ENCODE results near the gene ALPI. TPM values are rescaled to one million over a fixed set of nuclear protein-coding genes. Genes with fewer than 3 reads are reported as not detected.
A peak's percentile ranks its signal among the peaks of the same experiment; 100 is the strongest.
"Not testable (repeated sequence)": the region's sequence is repeated elsewhere in the genome, so short reads cannot be mapped to it uniquely, and the experiment has no call there.

The ALPI gene
- total RNA-seq, 1 donor from 2014 or later, result not detected

- ATAC-seq (no peak), DNase-seq (ENCODE audit: missing footprints) (peak; percentile 41)
- intact Hi-C loops (cut with DNase I), result no loop called here
Measured at GRCh38 chr2:232419245-232420072, 36.5 kb upstream of the ALPI start.

GRCh38 chr2:232420073-232420454 is 35.9 kb upstream of the ALPI start:
- ATAC-seq, result no peak

GRCh38 chr2:232420463-232421188 is 35.3 kb upstream of the ALPI start:
- DNase-seq (ENCODE audit: missing footprints), result peak; percentile 45
- no peak for ATAC-seq
- intact Hi-C loops (cut with DNase I), result no loop called here

More at GRCh38 chr2:232420073-232420454, 35.9 kb upstream of the ALPI start:
- DNase-seq (ENCODE audit: missing footprints), result no peak
- intact Hi-C loops (cut with DNase I), result no loop called here

- DNase-seq (ENCODE audit: missing footprints) (peak; percentile 45), ATAC-seq (no peak)
- intact Hi-C loops (cut with DNase I), result no loop called here
Measured at GRCh38 chr2:232421189-232421785, 34.7 kb upstream of the ALPI start.

GRCh38 chr2:232422051-232422450 is 33.9 kb upstream of the ALPI start:
- intact Hi-C loops (cut with DNase I), result no loop called here
- peak; percentile 45 for DNase-seq (ENCODE audit: missing footprints)
- no peak for ATAC-seq

- intact Hi-C loops (cut with DNase I); ATAC-seq; DNase-seq (ENCODE audit: missing footprints): not testable (repeated sequence)
Measured at GRCh38 chr2:232422996-232423395, 33.0 kb upstream of the ALPI start.

- ATAC-seq; intact Hi-C loops (cut with DNase I); DNase-seq (ENCODE audit: missing footprints): not testable (repeated sequence)
Measured at GRCh38 chr2:232423407-232423806, 32.5 kb upstream of the ALPI start.

GRCh38 chr2:232431705-232432590 is 24.0 kb upstream of the ALPI start:
- intact Hi-C loops (cut with DNase I), result loop anchor here (10.0 kb wide), 1 partner anchor 107 kb away; no protein-coding TSS in a partner anchor
- ATAC-seq (no peak), DNase-seq (ENCODE audit: missing footprints) (peak; percentile 45)

GRCh38 chr2:232432598-232433184 is 23.3 kb upstream of the ALPI start:
- intact Hi-C loops (cut with DNase I), result loop anchor here (10.0 kb wide), 1 partner anchor 108 kb away; no protein-coding TSS in a partner anchor
- peak; percentile 39 for DNase-seq (ENCODE audit: missing footprints)
- ATAC-seq, result no peak

- peak; percentile 11 for DNase-seq (ENCODE audit: missing footprints)
- not testable (repeated sequence) for ATAC-seq
- intact Hi-C loops (cut with DNase I), result loop anchor here (10.0 kb wide), 1 partner anchor 109 kb away; no protein-coding TSS in a partner anchor
Measured at GRCh38 chr2:232433622-232434021, 22.3 kb upstream of the ALPI start.

GRCh38 chr2:232434091-232434490 is 21.9 kb upstream of the ALPI start:
- ATAC-seq (no peak), DNase-seq (ENCODE audit: missing footprints) (no peak)
- intact Hi-C loops (cut with DNase I), result loop anchor here (10.0 kb wide), 1 partner anchor 109 kb away; no protein-coding TSS in a partner anchor

GRCh38 chr2:232434563-232435374 is 21.2 kb upstream of the ALPI start:
- intact Hi-C loops (cut with DNase I), result loop anchor here (5.0 to 10.0 kb wide), 2 partner anchors 110 to 507 kb away; partner anchors contain the start of gene NPPC
- DNase-seq (ENCODE audit: missing footprints) (peak; percentile 48), ATAC-seq (no peak)

- intact Hi-C loops (cut with DNase I), result loop anchor here (5.0 to 10.0 kb wide), 2 partner anchors 111 to 508 kb away; partner anchors contain the start of gene NPPC
- ATAC-seq, result no peak
Measured at GRCh38 chr2:232435375-232435648, 20.6 kb upstream of the ALPI start.

GRCh38 chr2:232435805-232436204 is 20.1 kb upstream of the ALPI start:
- peak; percentile 35 for DNase-seq (ENCODE audit: missing footprints)
- intact Hi-C loops (cut with DNase I), result loop anchor here (5.0 to 10.0 kb wide), 2 partner anchors 111 to 509 kb away; partner anchors contain the start of gene NPPC
- no peak for ATAC-seq

More at GRCh38 chr2:232435375-232435648, 20.6 kb upstream of the ALPI start:
- DNase-seq (ENCODE audit: missing footprints), result no peak

- ATAC-seq (no peak), DNase-seq (ENCODE audit: missing footprints) (peak; percentile 51)
- intact Hi-C loops (cut with DNase I), result loop anchor here (5.0 to 10.0 kb wide), 2 partner anchors 112 to 509 kb away; partner anchors contain the start of gene NPPC
Measured at GRCh38 chr2:232436381-232437194, 19.4 kb upstream of the ALPI start.

GRCh38 chr2:232437195-232437571 is 18.8 kb upstream of the ALPI start:
- peak; percentile 53 for DNase-seq (ENCODE audit: missing footprints)
- intact Hi-C loops (cut with DNase I), result loop anchor here (5.0 to 10.0 kb wide), 2 partner anchors 112 to 510 kb away; partner anchors contain the start of gene NPPC
- no peak for ATAC-seq

Data from Right ventricle myocardium inferior (tissue), 1 donor.